Endothelial cell of umbilical vein (primary cell): Measurements from ENCODE around the gene MORC2. TPM values are rescaled to one million over a fixed set of nuclear protein-coding genes. Genes with fewer than 3 reads are reported as not detected.

ENCODE experiments used
- BruUV-seq: library from RNA; stranded (reverse); fragments of 400-500 nt; replicated peaks from 2 replicates; lab custom pipeline; 2021; lab: Mats Ljungman, UMichigan
- CTCF ChIA-PET: fragments of 300-600, 350-600 bp; sonication (Branson Sonifier 250); formaldehyde crosslinking; loops from one replicate; lab custom pipeline; 2021; ENCODE audit warnings: antibody characterized with exemption, inconsistent platforms; lab: Charles Lee
- POLR2A ChIA-PET: fragments of 300-600, 350-600 bp; sonication (Branson Sonifier 250); formaldehyde crosslinking; loops from one replicate; lab custom pipeline; 2021; ENCODE audit warnings: antibody characterized with exemption, inconsistent platforms; lab: Charles Lee
- DNase-seq: peaks from one replicate; pipeline ENCODE4 v3.0.0-alpha.2; 2011; ENCODE audit warnings: low read depth, low spot score
- FAIRE-seq: peaks from 2 replicates; lab custom pipeline; 2011; peaks lifted over from hg19 to GRCh38; lab: Jason Lieb, UNC
- H2AFZ ChIP-seq: 2 replicates; pipeline ENCODE4 v1.6.0; 2012; ENCODE audit warnings: low read depth, low read length, control low read depth, inconsistent platforms
- H3K27ac ChIP-seq: 2 replicates; pipeline ENCODE4 v1.5.1; 2011; ENCODE audit warnings: low read depth, mild to moderate bottlenecking, control low read depth, low read length, moderate library complexity; ENCODE audit not compliant: insufficient read depth
- H3K27me3 ChIP-seq, 2 experiments: 2 replicates each; pipeline versions ENCODE4 v1.6.0 to v1.6.1; 2011; ENCODE audit warnings: low read length in 2 of 2, mixed read lengths in 1 of 2; ENCODE audit not compliant: control insufficient read depth in 2 of 2, insufficient read depth in 2 of 2
- H3K36me3 ChIP-seq, 2 experiments: 2 replicates in 1 of 2; 3 replicates in 1 of 2; pipeline ENCODE4 v1.5.1; 2011; ENCODE audit warnings: low read length in 2 of 2, mild to moderate bottlenecking in 1 of 2, moderate library complexity in 1 of 2; ENCODE audit not compliant: control insufficient read depth in 2 of 2, insufficient read depth in 2 of 2; ENCODE audit errors: extremely low read depth in 1 of 2
- H3K4me1 ChIP-seq: 3 replicates; pipeline ENCODE4 v1.5.1; 2011; ENCODE audit warnings: mild to moderate bottlenecking, low read length; ENCODE audit not compliant: control insufficient read depth, insufficient read depth; ENCODE audit errors: extremely low read depth
- H3K4me2 ChIP-seq: 2 replicates; pipeline ENCODE4 v1.6.1; 2011; ENCODE audit warnings: low read length, control low read depth, mixed read lengths; ENCODE audit not compliant: insufficient read depth
- H3K4me3 ChIP-seq, 3 experiments: fragments of 200-600 bp in 1 of 3; sonication (generic), shearing (Covaris generic) in 1 of 3; replicated peaks in 1 of 3; 2 replicates each; pipeline ENCODE4 v1.5.1; 2011 to 2016; ENCODE audit warnings: control low read depth in 3 of 3, low read length in 3 of 3, mild to moderate bottlenecking in 2 of 3, inconsistent platforms in 1 of 3, low read depth in 1 of 3, moderate library complexity in 1 of 3; ENCODE audit not compliant: insufficient read depth in 1 of 3
- H3K79me2 ChIP-seq: 2 replicates; pipeline ENCODE4 v1.6.0; 2012; ENCODE audit warnings: low read length, inconsistent platforms; ENCODE audit not compliant: control insufficient read depth, insufficient read depth
- H3K9ac ChIP-seq: replicated peaks from 2 replicates; pipeline ENCODE3; 2011; ENCODE audit warnings: low read length, control low read depth; ENCODE audit not compliant: insufficient read depth; ENCODE audit errors: extremely low read depth
- H3K9me1 ChIP-seq: replicated peaks from 3 replicates; pipeline ENCODE4 v1.6.0; 2011; ENCODE audit warnings: mild to moderate bottlenecking, low read length; ENCODE audit not compliant: control insufficient read depth, insufficient read depth; ENCODE audit errors: extremely low read depth
- H3K9me3 ChIP-seq: replicated peaks from 2 replicates; pipeline ENCODE4 v1.5.1; 2012; ENCODE audit warnings: low read length, inconsistent platforms; ENCODE audit not compliant: control insufficient read depth, insufficient read depth
- H4K20me1 ChIP-seq: replicated peaks from 2 replicates; pipeline ENCODE3; 2011; ENCODE audit warnings: mild to moderate bottlenecking, low read length; ENCODE audit not compliant: control insufficient read depth, insufficient read depth; ENCODE audit errors: extremely low read depth
- EZH2 ChIP-seq: IDR thresholded peaks from 2 replicates; pipeline ENCODE4 v1.6.1; 2012; ENCODE audit warnings: borderline replicate concordance, low read depth, mild to moderate bottlenecking, moderate library complexity, low read length, inconsistent platforms; ENCODE audit not compliant: severe bottlenecking
- FOS ChIP-seq: IDR thresholded peaks from 2 replicates; pipeline ENCODE4 v1.6.1; 2011; ENCODE audit warnings: mild to moderate bottlenecking, low read length, moderate library complexity, borderline replicate concordance; ENCODE audit not compliant: insufficient read depth
- GATA2 ChIP-seq: IDR thresholded peaks from 2 replicates; pipeline ENCODE4 v1.7.0; 2011; ENCODE audit warnings: low read depth, mild to moderate bottlenecking, moderate library complexity, mixed read lengths, low read length; ENCODE audit not compliant: insufficient read length, insufficient read depth
- JUN ChIP-seq: IDR thresholded peaks from 2 replicates; pipeline ENCODE4 v1.6.1; 2011; ENCODE audit warnings: borderline replicate concordance, low read depth; ENCODE audit not compliant: insufficient read length, insufficient read depth
- MYC ChIP-seq: IDR thresholded peaks from one replicate; pipeline ENCODE4 v1.6.1; 2011; ENCODE audit warnings: mild to moderate bottlenecking, low read depth, low read length
- POLR2A ChIP-seq: IDR thresholded peaks from 2 replicates; pipeline ENCODE4 v1.6.1; 2012; ENCODE audit warnings: low read depth, mild to moderate bottlenecking, control low read depth, low read length
- POLR2AphosphoS5 ChIP-seq: IDR thresholded peaks from 2 replicates; pipeline ENCODE4 v1.6.1; 2012; ENCODE audit warnings: low read depth, mild to moderate bottlenecking, control low read depth, low read length, moderate library complexity; ENCODE audit not compliant: insufficient read depth
- dilution Hi-C: fragments of 300-500 bp; cut with MboI; formaldehyde crosslinking; loops from one replicate; pipeline ENCODE4 v1.15.0; 2019; ENCODE audit warnings: low sequenced_read_pairs; ENCODE audit not compliant: extremely low pct_ligation_motif_present
- intact Hi-C: fragments of 100-400 bp; cut with micrococcal nuclease; formaldehyde crosslinking; loops from one replicate; pipeline ENCODE4 v1.10.0; 2022
- polyA plus RNA-seq, 4 experiments: library from polyadenylated mRNA; depleted of rRNA in 3 of 4; stranded (reverse) in 3 of 4; unstranded in 1 of 4; fragments of >200 nt; gene quantifications; 2 replicates each; pipeline versions ENCODE4 v1.2.1 to v1.2.3, GENCODE V29; 2011 to 2012; ENCODE audit warnings: missing spikeins in 1 of 4
- total RNA-seq: library from RNA; stranded (reverse); gene quantifications from 2 replicates; pipeline ENCODE4 v1.2.3, GENCODE V29; 2021
- TF ChIP-seq, protein P1 (sequence below): IDR thresholded peaks from 2 replicates; pipeline ENCODE4 v1.6.1; 2011; ENCODE audit not compliant: insufficient read depth, insufficient read length
- TF ChIP-seq, protein P2 (sequence below), 2 donors: IDR thresholded peaks; 1 replicate in 1 of 2; 2 replicates in 1 of 2; pipeline ENCODE4 v1.5.1; 2011; ENCODE audit warnings: low read length in 2 of 2, mild to moderate bottlenecking in 2 of 2, moderate library complexity in 2 of 2, control low read depth in 1 of 2, inconsistent platforms in 1 of 2, low read depth in 1 of 2; ENCODE audit not compliant: insufficient read depth in 1 of 2; ENCODE audit errors: extremely low read depth in 1 of 2

Gene MORC2
- total and polyA plus RNA-seq, 2 donors (not counting 3 experiments of a cell fraction or from before 2014, with no cell fraction given) = 11.6 to 34.7 TPM

DNA sequence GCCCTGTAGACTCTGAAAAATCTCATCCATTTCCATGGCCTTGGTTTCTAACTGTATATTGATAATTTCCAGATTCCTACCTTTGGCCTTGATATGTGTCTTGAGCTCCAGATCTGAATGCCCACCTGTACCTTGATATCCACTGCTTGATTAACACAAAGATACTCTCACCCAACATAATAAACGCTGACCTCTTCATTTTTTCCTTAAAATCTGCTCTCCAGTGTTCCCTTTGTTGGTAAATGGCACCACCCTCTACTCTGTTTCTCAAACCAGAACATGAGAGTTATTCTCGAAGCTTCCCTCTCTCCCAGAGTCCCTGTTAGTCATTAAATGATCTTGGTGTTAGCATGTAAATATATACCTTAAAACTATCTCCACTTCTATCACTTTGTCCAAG is 13.9 kb upstream of the MORC2 start:
- TF ChIP-seq MYC (no peak), POLR2AphosphoS5 (no peak), FOS (no peak), GATA2 (no peak), POLR2A (no peak), EZH2 (no peak), JUN (no peak)
- TF ChIP-seq, protein P1, sequence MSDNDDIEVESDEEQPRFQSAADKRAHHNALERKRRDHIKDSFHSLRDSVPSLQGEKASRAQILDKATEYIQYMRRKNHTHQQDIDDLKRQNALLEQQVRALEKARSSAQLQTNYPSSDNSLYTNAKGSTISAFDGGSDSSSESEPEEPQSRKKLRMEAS = no peak
- TF ChIP-seq, protein P2, sequence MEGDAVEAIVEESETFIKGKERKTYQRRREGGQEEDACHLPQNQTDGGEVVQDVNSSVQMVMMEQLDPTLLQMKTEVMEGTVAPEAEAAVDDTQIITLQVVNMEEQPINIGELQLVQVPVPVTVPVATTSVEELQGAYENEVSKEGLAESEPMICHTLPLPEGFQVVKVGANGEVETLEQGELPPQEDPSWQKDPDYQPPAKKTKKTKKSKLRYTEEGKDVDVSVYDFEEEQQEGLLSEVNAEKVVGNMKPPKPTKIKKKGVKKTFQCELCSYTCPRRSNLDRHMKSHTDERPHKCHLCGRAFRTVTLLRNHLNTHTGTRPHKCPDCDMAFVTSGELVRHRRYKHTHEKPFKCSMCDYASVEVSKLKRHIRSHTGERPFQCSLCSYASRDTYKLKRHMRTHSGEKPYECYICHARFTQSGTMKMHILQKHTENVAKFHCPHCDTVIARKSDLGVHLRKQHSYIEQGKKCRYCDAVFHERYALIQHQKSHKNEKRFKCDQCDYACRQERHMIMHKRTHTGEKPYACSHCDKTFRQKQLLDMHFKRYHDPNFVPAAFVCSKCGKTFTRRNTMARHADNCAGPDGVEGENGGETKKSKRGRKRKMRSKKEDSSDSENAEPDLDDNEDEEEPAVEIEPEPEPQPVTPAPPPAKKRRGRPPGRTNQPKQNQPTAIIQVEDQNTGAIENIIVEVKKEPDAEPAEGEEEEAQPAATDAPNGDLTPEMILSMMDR (IDR thresholded peaks at IDR 0.05; ENCODE audit: extremely low read depth in 1 of 2, insufficient read depth in 1 of 2, low read depth in 1 of 2, low read length in 2 of 2) = no peak
- ChIA-PET CTCF (interaction anchor here (0.9 to 1.3 kb wide), 2 partner anchors 13 to 80 kb away, joined by 3 to 4 read pairs; partner anchors contain the start of gene TUG1), POLR2A (no interaction called here)
- Histone ChIP-seq H3K4me3 (no peak overlapping the region), H3K79me2 (no peaks in the 10 kb centered on the region), H3K4me2 (no peak overlapping the region), H3K27ac (no peak overlapping the region), H4K20me1 (no peaks in the 10 kb centered on the region), H3K9me3 (no peaks in the 10 kb centered on the region), H3K9me1 (no peaks in the 10 kb centered on the region), H3K36me3 (no peaks in the 10 kb centered on the region), H3K27me3 (no peaks in the 10 kb centered on the region), H2AFZ (no peak overlapping the region), H3K9ac (no peak overlapping the region), H3K4me1 (no peaks in the 10 kb centered on the region)
- DNase-seq (no peak), FAIRE-seq (no peak)
- no TSS peak for BruUV-seq
- intact Hi-C loops (no loop called here), dilution Hi-C loops (no loop called here)
